Lung (tissue), 12 donors: ENCODE results near the gene SDR42E2. TPM values are rescaled to one million over a fixed set of nuclear protein-coding genes. Genes with fewer than 3 reads are reported as not detected.

Experiments used
- ATAC-seq: fragments of 200-7000 bp; cut with Tn5 transposase; one replicate; pipeline ENCODE4 v1.9.1; 2020; ENCODE audit warnings: moderate number of reproducible peaks; ENCODE audit not compliant: insufficient read depth, low FRiP score
- DNase-seq, 3 donors: peaks; one replicate each; pipeline ENCODE4 v3.0.0-alpha.2; 2013 to 2017
- H3K27ac ChIP-seq, 2 donors: one replicate each; pipeline ENCODE4 v1.5.1; 2013; ENCODE audit warnings: mild to moderate bottlenecking in 2 of 2, moderate library complexity in 2 of 2, control low read depth in 1 of 2, inconsistent platforms in 1 of 2, low read depth in 1 of 2, low read length in 1 of 2
- H3K27me3 ChIP-seq, 3 donors: one replicate each; pipeline ENCODE4 v1.5.1; 2013; ENCODE audit warnings: low read length in 2 of 3; ENCODE audit not compliant: control insufficient read depth in 3 of 3, insufficient read depth in 3 of 3
- H3K36me3 ChIP-seq, 4 donors: one replicate each; pipeline ENCODE4 v1.5.1; 2013; ENCODE audit warnings: low read length in 4 of 4, mild to moderate bottlenecking in 1 of 4, moderate library complexity in 1 of 4; ENCODE audit not compliant: control insufficient read depth in 4 of 4, insufficient read depth in 4 of 4
- H3K4me1 ChIP-seq, 5 donors: one replicate each; pipeline ENCODE4 v1.5.1; 2013; ENCODE audit warnings: low read length in 5 of 5, mild to moderate bottlenecking in 2 of 5, moderate library complexity in 1 of 5; ENCODE audit not compliant: control insufficient read depth in 5 of 5, insufficient read depth in 5 of 5
- H3K4me3 ChIP-seq: one replicate; pipeline ENCODE4 v1.5.1; 2013; ENCODE audit warnings: mild to moderate bottlenecking, control low read depth, moderate library complexity
- H3K9ac ChIP-seq, 2 donors: one replicate each; pipeline ENCODE4 v1.5.1; 2013; ENCODE audit warnings: low read length in 2 of 2, control low read depth in 1 of 2; ENCODE audit not compliant: insufficient read depth in 1 of 2
- H3K9me3 ChIP-seq, 4 donors: one replicate each; pipeline ENCODE4 v1.5.1; 2013; ENCODE audit warnings: low read length in 3 of 4, mild to moderate bottlenecking in 1 of 4, moderate library complexity in 1 of 4; ENCODE audit not compliant: control insufficient read depth in 4 of 4, insufficient read depth in 3 of 4
- CTCF ChIP-seq: IDR thresholded peaks from 2 replicates; pipeline ENCODE4 v1.5.1; 2012; ENCODE audit warnings: mild to moderate bottlenecking; ENCODE audit errors: control extremely low read depth, extremely low read depth
- WGBS, 2 donors: extraction: QIAGEN DNeasy Blood & Tissue Kit; methylation state at CpG; one replicate each; pipeline ENCODE4 v1.1.7; 2013; 5-methylcytosine and 5-hydroxymethylcytosine counted together
- polyA plus RNA-seq, 2 donors: library from polyadenylated mRNA; stranded (reverse); fragments of 200-250 nt; gene quantifications; one replicate each; pipeline ENCODE4 v1.2.1, GENCODE V29; 2013
- total RNA-seq, 2 donors: library from RNA; depleted of rRNA in 1 of 2; stranded (reverse); fragments of >200 nt in 1 of 2; gene quantifications; one replicate each; pipeline ENCODE4 v1.2.1, GENCODE V29; 2014 to 2021
- donor health status: control.
- donor health status: control.
- donor health status: Bipolar disorder and iron deficiency.
- donor health status: healthy.
- donor health status: DM: yes; HTN: yes; CAD: no.

Gene SDR42E2
- total and polyA plus RNA-seq, 4 donors, result 0.10 to 0.64 (median 0.11) TPM; not detected in 1

GRCh38 chr16:22183335-22183734 is 21.0 kb downstream of the SDR42E2 start:
- Histone ChIP-seq H3K9me3 (no peaks in the 10 kb centered on the region), H3K4me3 (no peak overlapping the region), H3K36me3 (no peaks in the 10 kb centered on the region), H3K4me1 (peaks cover 0 to 3% (median 0%) of the 10 kb centered on the region in 5 donors), H3K9ac (no peak overlapping the region), H3K27me3 (no peaks in the 10 kb centered on the region), H3K27ac (no peak overlapping the region)
- DNase-seq (no peak), ATAC-seq (no peak)
- no peak for TF ChIP-seq CTCF
- WGBS, 2 donors, result 91 to 96% methylated on average over 5 of the region's 5 CpGs

DNA sequence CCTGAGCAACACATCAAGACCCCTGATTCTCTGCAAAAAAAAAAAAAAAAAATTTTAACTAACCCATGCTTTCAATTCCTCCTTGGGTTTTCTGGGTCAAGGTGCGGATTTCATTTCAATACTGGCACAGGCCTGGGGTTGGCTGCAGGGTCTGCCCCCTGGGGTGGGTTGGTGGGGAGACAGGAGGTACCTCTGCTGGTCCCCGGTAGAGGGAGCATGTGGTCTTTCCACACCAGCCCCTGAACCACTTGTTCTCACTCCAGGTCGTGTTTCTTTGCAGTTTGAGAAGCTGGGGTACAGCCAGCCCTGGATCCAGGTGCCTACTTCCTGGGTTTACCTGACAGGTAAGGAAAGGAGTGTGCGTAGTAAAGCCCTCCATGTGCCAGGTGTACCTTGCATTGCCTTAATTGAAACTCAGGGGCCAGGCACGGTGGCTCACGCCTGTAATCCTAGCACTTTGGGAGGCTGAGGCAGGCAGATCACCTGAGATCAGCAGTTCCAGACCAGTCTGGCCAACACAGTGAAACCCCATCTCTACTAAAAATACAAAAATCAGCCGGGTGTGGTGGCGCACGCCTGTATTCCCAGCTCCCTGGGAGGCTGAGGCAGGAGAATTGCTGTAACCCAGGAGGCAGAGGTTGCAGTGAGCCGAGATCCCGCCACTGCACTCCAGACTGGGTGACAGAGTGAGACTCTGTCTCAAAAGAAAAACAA is 21.8 kb downstream of the SDR42E2 start:
- Histone ChIP-seq H3K9ac (no peak overlapping the region), H3K27ac (no peak overlapping the region), H3K4me1 (peaks cover 0 to 5% (median under 1%) of the 10 kb centered on the region in 5 donors), H3K4me3 (no peak overlapping the region), H3K36me3 (no peaks in the 10 kb centered on the region), H3K27me3 (no peaks in the 10 kb centered on the region), H3K9me3 (no peaks in the 10 kb centered on the region)
- WGBS, 2 donors, result 82 to 88% methylated on average over 11 of the region's 11 CpGs
- ATAC-seq, result no peak
- no peak for TF ChIP-seq CTCF
- no peak for DNase-seq

DNA sequence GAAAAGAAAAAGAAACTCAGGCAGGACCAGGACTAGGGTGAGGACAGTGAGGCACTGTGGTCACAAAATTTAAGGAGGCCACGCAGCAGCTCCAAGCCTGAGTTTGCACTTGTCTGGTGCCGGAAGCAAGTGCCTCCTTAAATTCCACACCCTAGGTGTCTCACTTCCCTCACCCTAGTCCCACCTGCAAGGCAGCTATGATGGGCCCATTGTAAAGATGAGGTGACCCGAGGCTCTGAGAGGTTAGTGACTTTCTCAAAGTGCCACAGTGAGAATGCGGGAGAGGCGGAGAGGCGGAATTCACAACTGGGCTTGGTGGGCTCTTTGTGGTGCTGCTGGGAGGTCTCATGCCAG is 22.3 kb downstream of the SDR42E2 start:
- Histone ChIP-seq H3K36me3 (no peaks in the 10 kb centered on the region), H3K4me1 (peaks cover 0 to 10% (median 5%) of the 10 kb centered on the region in 5 donors), H3K4me3 (no peak overlapping the region), H3K27ac (no peak overlapping the region), H3K9me3 (no peaks in the 10 kb centered on the region), H3K9ac (no peak overlapping the region), H3K27me3 (no peaks in the 10 kb centered on the region)
- 89 to 96% methylated on average over 6 of the region's 6 CpGs for WGBS, 2 donors
- ATAC-seq (no peak), DNase-seq (no peak)
- TF ChIP-seq CTCF, result no peak

GRCh38 chr16:22186517-22186916 is 24.2 kb downstream of the SDR42E2 start:
- DNase-seq (no peak), ATAC-seq (no peak)
- Histone ChIP-seq H3K27ac (no peak overlapping the region), H3K9ac (no peak overlapping the region), H3K36me3 (no peaks in the 10 kb centered on the region), H3K4me1 (peaks cover 0 to 14% (median 6%) of the 10 kb centered on the region in 5 donors), H3K27me3 (no peaks in the 10 kb centered on the region), H3K4me3 (no peak overlapping the region), H3K9me3 (no peaks in the 10 kb centered on the region)
- TF ChIP-seq CTCF, result no peak
- WGBS, 2 donors, result 83 to 90% methylated on average over 3 of the region's 3 CpGs
